Left lobe of liver (tissue), 2 donors: ENCODE data around the gene EBP. TPM values are rescaled to one million over a fixed set of nuclear protein-coding genes. Genes with fewer than 3 reads are reported as not detected.
"Not testable (repeated sequence)": the region's sequence is repeated elsewhere in the genome, so short reads cannot be mapped to it uniquely, and the experiment has no call there.

ENCODE experiments used
- ATAC-seq: fragments of 200-7000 bp; cut with Tn5 transposase; one replicate; pipeline ENCODE4 v1.9.1; 2020; ENCODE audit warnings: mild to moderate bottlenecking, moderate library complexity
- DNase-seq: peaks from one replicate; pipeline ENCODE4 v3.0.0-alpha.2; 2020; ENCODE audit warnings: low spot score
- total RNA-seq: library from RNA; stranded (reverse); gene quantifications from one replicate; pipeline ENCODE4 v1.2.1, GENCODE V29; 2021
- donor health status: DM: no; HTN: no; CAD: no; lungs with moderate emphysema.
- donor health status: DM: no; HTN: yes; CAD: no.

The EBP gene
- total RNA-seq, 1 donor from 2014 or later: 267 TPM

GRCh38 chrX:48492293-48492910 lies 29.2 kb upstream of the EBP start:
- ATAC-seq (no peak), DNase-seq (no peak)

- DNase-seq (no peak), ATAC-seq (no peak)
Measured at GRCh38 chrX:48493890-48494364, 27.7 kb upstream of the EBP start.

DNA sequence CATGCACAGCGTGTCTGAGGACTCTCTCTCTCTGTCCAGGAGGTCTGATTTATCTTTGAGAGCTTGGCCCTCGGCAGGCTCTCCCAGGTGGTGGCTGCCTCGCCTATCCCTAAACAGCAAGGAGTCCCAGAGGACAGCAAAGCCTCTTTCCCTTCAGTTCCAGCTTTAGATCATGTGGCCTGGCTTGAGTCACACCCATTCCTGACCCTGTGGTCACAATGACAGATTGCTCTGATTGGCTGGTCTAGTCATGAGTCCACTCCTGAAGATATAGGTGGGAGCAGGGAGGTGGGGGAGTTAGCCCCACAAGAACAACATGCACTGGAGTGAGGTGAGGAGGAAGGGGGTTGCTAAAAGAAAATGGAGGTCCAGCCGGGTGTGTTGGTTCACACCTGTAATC lies 24.9 kb upstream of the EBP start:
- DNase-seq (no peak), ATAC-seq (no peak)

DNA sequence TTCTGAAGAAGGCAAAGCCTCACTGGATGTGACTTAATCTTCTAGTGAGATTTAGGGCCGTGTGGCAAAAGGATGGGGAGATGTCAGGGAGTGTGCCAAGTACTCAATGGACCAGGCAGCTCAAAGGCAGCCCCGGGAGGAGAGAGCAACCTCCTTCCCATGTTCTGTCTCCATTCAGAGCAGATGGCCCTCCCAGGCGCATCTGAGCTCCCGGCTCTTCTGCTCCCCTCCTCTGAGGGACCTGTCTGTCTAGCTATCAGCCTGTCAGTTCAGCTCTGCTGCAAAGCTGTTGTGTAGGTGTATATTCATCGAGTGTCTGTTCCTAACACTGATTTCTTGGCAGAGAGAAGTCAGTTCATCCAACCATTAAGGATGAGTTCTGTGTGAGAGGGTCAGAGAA lies 23.7 kb upstream of the EBP start:
- DNase-seq: no peak
- no peak for ATAC-seq

DNA sequence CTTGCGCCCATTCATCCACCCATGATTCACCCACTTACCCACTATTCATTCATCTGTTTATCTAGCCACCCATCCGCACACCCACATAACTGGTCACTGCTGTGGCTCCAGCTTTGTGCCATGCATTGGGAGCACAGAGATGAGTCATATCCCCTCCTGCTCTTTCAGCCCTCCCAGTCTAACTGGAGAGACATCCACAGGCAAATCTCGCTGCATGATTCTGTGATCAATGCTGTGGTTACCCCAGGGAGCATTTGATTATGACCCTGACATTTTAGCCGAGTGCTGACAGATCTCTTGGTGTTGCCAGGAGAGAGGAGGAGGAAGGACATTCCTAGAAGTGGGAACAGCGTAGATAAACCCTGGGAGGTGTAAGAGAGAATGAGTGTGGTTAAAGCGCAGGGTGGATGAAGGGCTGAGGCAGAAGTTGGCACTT lies 23.2 kb upstream of the EBP start:
- DNase-seq: no peak
- no peak for ATAC-seq

DNA sequence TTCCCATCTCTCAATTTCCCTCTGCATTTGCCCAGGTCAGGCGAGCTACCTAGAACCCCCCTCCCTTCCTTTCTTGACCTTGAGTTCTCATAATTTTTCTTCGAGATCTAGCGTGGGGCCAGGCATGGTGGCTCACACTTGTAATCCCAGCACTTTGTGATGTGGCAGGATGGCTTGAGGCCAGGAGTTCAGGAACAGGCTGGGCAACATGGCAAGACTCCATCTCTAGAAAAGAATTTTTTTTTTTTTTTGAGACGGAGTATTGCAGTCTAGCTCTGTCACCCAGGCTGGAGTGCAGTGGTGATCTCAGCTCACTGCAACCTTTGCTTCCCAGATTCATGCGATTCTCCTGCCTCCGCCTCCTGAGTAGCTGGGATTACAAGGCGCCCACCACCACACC lies 17.3 kb upstream of the EBP start:
- no peak for DNase-seq
- ATAC-seq: no peak

DNA sequence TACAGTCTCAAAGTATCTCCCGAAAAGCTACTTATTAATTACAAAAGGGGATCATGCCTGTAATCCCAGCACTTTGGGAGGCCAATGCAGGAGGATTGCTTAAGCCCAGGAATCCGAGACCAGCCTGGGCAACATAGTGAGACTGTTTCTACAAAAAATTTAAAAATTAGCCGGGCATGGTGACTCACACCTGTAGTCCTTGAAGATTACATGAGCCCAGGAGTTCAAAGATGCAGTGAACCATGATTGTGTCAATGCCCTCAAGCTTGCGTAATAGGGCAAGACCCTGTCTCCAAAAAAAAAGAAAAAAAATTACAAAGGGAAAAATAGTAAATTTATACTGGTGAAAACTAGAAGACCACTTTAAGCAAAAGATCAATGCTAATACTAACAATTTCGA lies 16.1 kb upstream of the EBP start:
- no peak for ATAC-seq
- no peak for DNase-seq

GRCh38 chrX:48507246-48507645 lies 14.4 kb upstream of the EBP start:
- ATAC-seq (no peak), DNase-seq (no peak)

- ATAC-seq (peak; percentile 97), DNase-seq (peak; percentile 78)
Measured at GRCh38 chrX:48508400-48509244, 13.0 kb upstream of the EBP start, which contains the start of gene PORCN. PORCN (plus strand) TSS chrX:48508992; CDS start chrX:48509821, 829 bp downstream.

- DNase-seq (no peak), ATAC-seq (no peak)
Measured at GRCh38 chrX:48509245-48509590, 12.4 kb upstream of the EBP start.

GRCh38 chrX:48509619-48510018 lies 12.0 kb upstream of the EBP start:
- no peak for ATAC-seq
- no peak for DNase-seq

DNA sequence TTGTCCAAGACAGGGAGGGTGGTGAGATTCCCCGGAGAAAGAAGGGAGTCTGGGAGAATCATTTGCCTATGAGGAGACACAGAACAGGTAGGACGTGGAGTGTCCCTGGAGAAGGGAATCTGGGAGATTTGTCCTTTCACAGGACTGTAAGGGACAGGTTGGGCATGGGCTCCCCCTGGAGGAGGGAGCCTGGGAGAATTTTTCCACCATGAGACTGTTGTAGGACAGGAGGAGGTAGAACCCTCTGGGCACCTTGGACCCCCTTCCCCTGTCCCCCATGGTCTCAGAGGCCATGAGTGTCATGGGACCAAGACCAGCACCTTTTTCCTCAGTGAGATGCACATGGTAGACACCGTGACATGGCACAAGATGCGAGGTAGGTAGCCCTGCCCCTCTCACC lies 10.0 kb upstream of the EBP start:
- no peak for DNase-seq
- peak; percentile 59 for ATAC-seq

GRCh38 chrX:48512371-48512935 lies 9.2 kb upstream of the EBP start:
- ATAC-seq (no peak), DNase-seq (no peak)

GRCh38 chrX:48513670-48514069 lies 7.9 kb upstream of the EBP start:
- ATAC-seq: no peak
- DNase-seq: no peak

DNA sequence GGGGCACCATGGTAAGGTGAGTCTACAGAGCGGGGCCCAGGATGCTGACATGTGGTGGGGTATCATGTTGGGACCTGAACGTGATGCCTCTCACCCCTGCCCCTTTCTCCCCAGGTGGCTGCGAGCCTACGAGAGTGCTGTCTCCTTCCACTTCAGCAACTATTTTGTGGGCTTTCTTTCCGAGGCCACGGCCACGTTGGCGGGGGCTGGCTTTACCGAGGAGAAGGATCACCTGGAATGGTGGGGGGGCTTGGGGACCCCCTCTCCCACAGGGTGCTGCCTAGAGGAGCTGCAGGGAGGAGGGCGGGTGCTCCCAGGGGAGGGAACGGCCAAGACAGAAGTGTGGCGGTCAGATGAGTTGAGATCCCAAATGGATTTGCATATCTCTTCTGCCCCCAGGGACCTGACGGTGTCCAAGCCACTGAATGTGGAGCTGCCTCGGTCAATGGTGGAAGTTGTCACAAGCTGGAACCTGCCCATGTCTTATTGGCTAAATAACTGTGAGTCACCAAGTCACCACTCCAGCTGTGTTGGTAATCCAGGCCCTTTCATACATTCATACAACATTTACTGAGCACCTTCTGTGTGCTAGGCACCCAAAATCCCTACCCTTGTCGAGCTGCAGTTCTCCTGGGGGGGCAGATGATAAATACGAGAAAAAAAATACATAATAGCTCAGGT lies 7.3 kb upstream of the EBP start:
- DNase-seq: no peak

GRCh38 chrX:48514868-48515460 lies 6.6 kb upstream of the EBP start:
- ATAC-seq: no peak
- DNase-seq: no peak

More for the DNA sequence above, 7.3 kb upstream of the EBP start:
- ATAC-seq: no peak

- no peak for DNase-seq
- no peak for ATAC-seq
Measured at GRCh38 chrX:48515842-48516241, 5.8 kb upstream of the EBP start.

- DNase-seq (no peak), ATAC-seq (no peak)
Measured at GRCh38 chrX:48516285-48516684, 5.3 kb upstream of the EBP start.

- no peak for ATAC-seq
- DNase-seq: no peak
Measured at GRCh38 chrX:48516987-48517386, 4.6 kb upstream of the EBP start.

GRCh38 chrX:48519481-48519880 lies 2.1 kb upstream of the EBP start:
- DNase-seq, ATAC-seq: not testable (repeated sequence)

DNA sequence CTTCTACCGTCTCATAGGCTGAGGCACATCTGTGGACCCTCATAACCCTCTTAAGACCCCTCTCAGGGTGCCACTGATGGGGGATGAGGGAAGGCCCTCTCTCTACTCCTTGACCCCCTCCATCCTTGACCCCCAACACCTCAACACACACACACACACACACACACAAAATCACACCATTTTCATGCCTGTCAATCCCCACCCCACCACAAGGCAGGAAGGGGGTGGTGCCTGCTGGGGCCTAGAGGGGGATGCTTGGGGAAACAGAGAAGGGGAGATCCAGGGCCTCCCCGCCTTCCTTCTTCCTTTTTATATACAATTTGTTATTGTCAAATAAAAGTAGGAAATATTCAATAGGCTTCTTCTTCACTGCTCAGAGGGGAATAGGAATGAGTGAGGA lies 1.2 kb upstream of the EBP start:
- no peak for DNase-seq
- ATAC-seq: no peak
